ENCODE data around the gene ICAM4. TPM values are rescaled to one million over a fixed set of nuclear protein-coding genes. Genes with fewer than 3 reads are reported as not detected.

Gene ICAM4
- total and polyA plus RNA-seq, 8 donors: 0.56 to 1.9 (median 0.85) TPM; not detected in 5

- peaks cover 13 to 22% (median 15%) of the 10 kb centered on the region in 4 donors for H3K4me1 ChIP-seq
- TF ChIP-seq POLR2AphosphoS5 (IDR thresholded peaks at IDR 0.05) (no peak), EP300 (IDR thresholded peaks at IDR 0.05) (no peak), CTCF (IDR thresholded peaks at IDR 0.05) (no peak), POLR2A (IDR thresholded peaks at IDR 0.05) (no peak)
- 81 to 88% (median 83%) methylated on average over 25 to 29 of the region's 29 CpGs for WGBS, 5 donors
- H3K27me3 ChIP-seq: no peaks in the 10 kb centered on the region
- no peak for DNase-seq
- peaks cover 41 to 66% (median 61%) of the 10 kb centered on the region in 4 donors for H3K36me3 ChIP-seq
- H3K9me3 ChIP-seq: no peaks in the 10 kb centered on the region
- H3K27ac ChIP-seq: no peak overlapping the region
- no peak overlapping the region for H3K4me3 ChIP-seq
- intact Hi-C loops (cut with DNase I; ENCODE audit: low total_unique reads): no loop called here
Measured at GRCh38 chr19:10317045-10317856, 30.5 kb downstream of the ICAM4 start.

GRCh38 chr19:10317857-10318462 is 31.2 kb downstream of the ICAM4 start:
- WGBS, 5 donors: 86 to 95% (median 94%) methylated on average over 14 to 15 of the region's 15 CpGs
- DNase-seq: no peak
- Histone ChIP-seq H3K4me1 (peaks cover 13 to 22% (median 15%) of the 10 kb centered on the region in 4 donors), H3K4me3 (no peak overlapping the region), H3K9me3 (no peaks in the 10 kb centered on the region), H3K36me3 (peaks cover 47 to 69% (median 65%) of the 10 kb centered on the region in 4 donors), H3K27ac (no peak overlapping the region), H3K27me3 (no peaks in the 10 kb centered on the region)
- TF ChIP-seq POLR2AphosphoS5 (IDR thresholded peaks at IDR 0.05) (no peak), POLR2A (IDR thresholded peaks at IDR 0.05) (no peak), CTCF (IDR thresholded peaks at IDR 0.05) (no peak), EP300 (IDR thresholded peaks at IDR 0.05) (no peak)
- intact Hi-C loops (cut with DNase I; ENCODE audit: low total_unique reads): no loop called here

- H3K4me3 ChIP-seq: no peak overlapping the region
- H3K36me3 ChIP-seq: peaks cover 56 to 78% (median 76%) of the 10 kb centered on the region in 4 donors
- H3K27ac ChIP-seq: no peak overlapping the region
- TF ChIP-seq EP300 (IDR thresholded peaks at IDR 0.05): no peak
- TF ChIP-seq CTCF (IDR thresholded peaks at IDR 0.05): no peak
- TF ChIP-seq POLR2A (IDR thresholded peaks at IDR 0.05): no peak
- no peak for TF ChIP-seq POLR2AphosphoS5 (IDR thresholded peaks at IDR 0.05)
- 83 to 94% (median 92%) methylated on average over 8 to 13 of the region's 13 CpGs for WGBS, 5 donors
- intact Hi-C loops (cut with DNase I; ENCODE audit: low total_unique reads): no loop called here
- no peaks in the 10 kb centered on the region for H3K27me3 ChIP-seq
- H3K4me1 ChIP-seq: peaks cover 13 to 21% (median 15%) of the 10 kb centered on the region in 4 donors
- no peaks in the 10 kb centered on the region for H3K9me3 ChIP-seq
- no peak for DNase-seq
Measured at GRCh38 chr19:10318807-10319682, 32.3 kb downstream of the ICAM4 start.

Measured in stomach (tissue), 9 donors.